ENCODE data around the gene MYL4.

DNA sequence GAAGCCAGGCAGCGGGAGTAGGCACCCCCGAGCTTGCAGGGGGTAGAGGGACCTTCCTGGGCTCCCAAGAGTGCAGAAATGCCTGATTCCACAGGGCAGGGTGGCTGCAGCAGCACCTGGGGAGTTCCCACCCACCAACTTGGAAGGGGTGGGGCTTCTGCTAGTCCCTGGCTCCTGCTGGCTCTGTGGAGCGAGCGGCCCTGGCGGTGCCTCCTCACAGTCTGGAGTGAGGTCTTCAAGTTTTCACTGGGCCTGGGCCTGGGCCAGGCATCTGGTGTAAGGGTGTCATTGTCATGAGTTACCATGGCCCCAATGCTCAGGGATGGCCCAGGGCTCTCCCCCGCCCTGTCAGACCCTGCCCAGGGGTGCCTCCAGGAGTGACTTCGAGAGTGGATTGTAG is 28.7 kb downstream of the MYL4 start:
- TF ChIP-seq, protein P1, sequence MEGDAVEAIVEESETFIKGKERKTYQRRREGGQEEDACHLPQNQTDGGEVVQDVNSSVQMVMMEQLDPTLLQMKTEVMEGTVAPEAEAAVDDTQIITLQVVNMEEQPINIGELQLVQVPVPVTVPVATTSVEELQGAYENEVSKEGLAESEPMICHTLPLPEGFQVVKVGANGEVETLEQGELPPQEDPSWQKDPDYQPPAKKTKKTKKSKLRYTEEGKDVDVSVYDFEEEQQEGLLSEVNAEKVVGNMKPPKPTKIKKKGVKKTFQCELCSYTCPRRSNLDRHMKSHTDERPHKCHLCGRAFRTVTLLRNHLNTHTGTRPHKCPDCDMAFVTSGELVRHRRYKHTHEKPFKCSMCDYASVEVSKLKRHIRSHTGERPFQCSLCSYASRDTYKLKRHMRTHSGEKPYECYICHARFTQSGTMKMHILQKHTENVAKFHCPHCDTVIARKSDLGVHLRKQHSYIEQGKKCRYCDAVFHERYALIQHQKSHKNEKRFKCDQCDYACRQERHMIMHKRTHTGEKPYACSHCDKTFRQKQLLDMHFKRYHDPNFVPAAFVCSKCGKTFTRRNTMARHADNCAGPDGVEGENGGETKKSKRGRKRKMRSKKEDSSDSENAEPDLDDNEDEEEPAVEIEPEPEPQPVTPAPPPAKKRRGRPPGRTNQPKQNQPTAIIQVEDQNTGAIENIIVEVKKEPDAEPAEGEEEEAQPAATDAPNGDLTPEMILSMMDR (IDR thresholded peaks at IDR 0.05), result no peak
- no peak for TF ChIP-seq RAD21 (IDR thresholded peaks at IDR 0.05; ENCODE audit: low read length)
- no peak for TF ChIP-seq REST (IDR thresholded peaks at IDR 0.05; ENCODE audit: low read depth, low read length)
- TF ChIP-seq USF2 (IDR thresholded peaks at IDR 0.05; ENCODE audit: borderline replicate concordance, low read depth, low read length), result no peak
- no peak for TF ChIP-seq TCF12 (IDR thresholded peaks at IDR 0.05)
- no peak for TF ChIP-seq GATA2 (CRISPR knock-in tag; IDR thresholded peaks at IDR 0.05)
- TF ChIP-seq POLR2AphosphoS5 (IDR thresholded peaks at IDR 0.05; ENCODE audit: low read depth, low read length), result no peak
- no peak for TF ChIP-seq MAX (IDR thresholded peaks at IDR 0.05; ENCODE audit: low read depth)
- TF ChIP-seq EP300 (IDR thresholded peaks at IDR 0.05; ENCODE audit: borderline replicate concordance in 1 of 2, low read depth in 1 of 2, low read length in 1 of 2), result no peak
- TF ChIP-seq RXRA (IDR thresholded peaks at IDR 0.05; ENCODE audit: borderline replicate concordance, low read depth), result no peak
- TF ChIP-seq FOXJ3 (CRISPR knock-in tag; IDR thresholded peaks at IDR 0.05), result no peak
- no peak for TF ChIP-seq FOXM1 (IDR thresholded peaks at IDR 0.05; ENCODE audit: low read depth)
- TF ChIP-seq TAF1 (IDR thresholded peaks at IDR 0.05; ENCODE audit: borderline replicate concordance, low read depth, low read length), result no peak
